Pancreas (tissue), 10 donors: ENCODE data around the gene RAB3IL1. TPM values are rescaled to one million over a fixed set of nuclear protein-coding genes. Genes with fewer than 3 reads are reported as not detected.

ENCODE experiments used
- ATAC-seq, 4 donors: fragments of 200-7000 bp; cut with Tn5 transposase; one replicate each; pipeline versions ENCODE4 v1.8.0 to v1.9.1; 2020; ENCODE audit warnings: mild to moderate bottlenecking in 4 of 4, moderate library complexity in 4 of 4
- DNase-seq, 6 donors: peaks; one replicate each; pipeline ENCODE4 v3.0.0-alpha.2; 2020
- FAIRE-seq: peaks from 2 replicates; lab custom pipeline; 2012; peaks lifted over from hg19 to GRCh38; lab: Jason Lieb, UNC
- H3K27ac ChIP-seq, 4 donors: fragments of 200-600 bp; sonication (generic); 1 replicate in 3 of 4; 2 replicates in 1 of 4; pipeline versions ENCODE4 v1.5.0 to v1.8.0; 2020
- H3K27me3 ChIP-seq, 4 donors: fragments of 200-600 bp; one replicate each; pipeline ENCODE4 v1.8.0; 2021
- H3K36me3 ChIP-seq, 3 donors: fragments of 200-600 bp; sonication (generic) in 1 of 3; one replicate each; pipeline versions ENCODE4 v1.5.0 to v1.8.0; 2020 to 2021
- H3K4me1 ChIP-seq, 3 donors: fragments of 200-600 bp; one replicate each; pipeline ENCODE4 v1.8.0; 2021
- H3K4me3 ChIP-seq, 4 donors: fragments of 200-600 bp; sonication (generic) in 2 of 4; one replicate each; pipeline versions ENCODE4 v1.5.0 to v1.8.0; 2020 to 2021
- H3K9me3 ChIP-seq, 4 donors: fragments of 200-600 bp; one replicate each; pipeline ENCODE4 v1.8.0; 2021
- WGBS, 2 donors: extraction: QIAGEN DNeasy Blood & Tissue Kit; methylation state at CpG; one replicate each; pipeline ENCODE4 v1.1.7; 2013; 5-methylcytosine and 5-hydroxymethylcytosine counted together
- intact Hi-C, 3 donors: fragments of 100-400 bp; cut with DNase I; formaldehyde crosslinking; loops; one replicate each; pipeline versions ENCODE4 v1.11.1 to v1.14.2; 2022
- polyA plus RNA-seq, 2 donors: library from polyadenylated mRNA; stranded (reverse); fragments of 200-250 nt; gene quantifications; one replicate each; pipeline ENCODE4 v1.2.3, GENCODE V29; 2013
- total RNA-seq, 6 donors: library from RNA; stranded (reverse); fragmentation: NEBNext Ultra II Directional in 4 of 6; extraction: Animal tissue kit (Norgen Biotek cat#: 25700) in 4 of 6; gene quantifications; one replicate each; pipeline versions ENCODE4 v1.2.1 to v1.2.4, GENCODE V29; 2021 to 2023
- TF ChIP-seq, protein P1 (sequence below), 4 donors: fragments of 200-600 bp; sonication (generic) in 3 of 4; IDR thresholded peaks; one replicate each; pipeline versions ENCODE4 v1.5.0 to v1.8.0; 2021; ENCODE audit warnings: antibody characterized with exemption in 4 of 4
- donor health status: healthy with polysubstance abuse.
- donor health status: DM: no; HTN: no; CAD: no; lungs with moderate emphysema.
- donor health status: DM: no; HTN: no; CAD: no.
- donor health status: control.
- donor health status: control.
- donor health status: Bipolar disorder and iron deficiency.
- donor health status: DM: yes; HTN: yes; CAD: no.
- donor health status: DM: no; HTN: no; CAD: no.
- donor health status: DM: no; HTN: no; CAD: no.
- donor health status: DM: yes; HTN: yes; CAD: no.

Gene RAB3IL1
- total and polyA plus RNA-seq, 8 donors, result 1.9 to 5.6 (median 3.2) TPM

DNA sequence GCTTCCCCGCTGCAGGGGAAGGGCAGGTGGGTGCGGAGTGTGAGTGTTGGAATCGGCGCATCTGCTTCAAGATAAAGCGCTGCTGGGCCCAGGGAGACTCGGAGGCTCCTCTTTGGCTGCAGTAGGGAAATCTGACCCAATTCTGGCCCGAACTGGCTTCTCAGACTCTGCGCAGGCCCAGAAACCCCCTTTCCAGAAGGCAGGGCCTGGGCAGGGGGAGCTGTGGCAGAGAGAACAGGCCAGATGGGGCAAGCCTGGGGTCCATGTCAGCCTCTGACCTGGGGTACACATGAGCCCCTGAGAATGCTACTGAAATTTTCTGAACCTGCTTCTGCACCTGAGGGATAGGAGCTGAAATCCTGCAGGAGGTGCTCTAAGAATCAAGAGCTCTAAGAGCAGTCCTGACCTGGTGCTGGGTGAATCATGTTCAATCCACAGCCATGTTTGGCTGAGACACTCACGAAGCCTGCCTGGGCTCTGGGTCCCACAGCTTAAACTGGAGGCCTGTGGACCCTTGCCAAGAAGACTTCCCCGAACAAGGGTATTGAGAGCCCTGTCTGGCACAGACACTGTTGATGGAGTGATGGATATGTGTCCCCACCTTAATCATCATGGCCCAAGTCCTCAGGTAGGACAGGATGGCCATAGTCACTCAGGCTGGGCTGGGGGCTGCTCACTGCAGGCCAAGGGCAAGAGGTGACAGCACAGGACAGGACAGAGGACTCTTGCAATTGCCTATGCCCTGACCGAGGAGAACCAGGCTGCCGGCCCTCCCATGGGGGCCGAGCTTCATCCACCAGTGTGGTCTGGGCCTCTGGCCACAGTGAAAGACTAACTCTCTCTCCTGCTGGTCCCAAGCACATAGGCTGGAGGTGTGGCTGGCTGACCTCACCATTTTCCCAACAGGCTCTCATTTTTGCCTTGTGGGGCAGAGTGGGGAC, 6.9 kb downstream of the RAB3IL1 start:
- H3K36me3 ChIP-seq, result no peaks in the 10 kb centered on the region
- DNase-seq (peak in 1 of 6 donors; percentile 8), FAIRE-seq (no peak), ATAC-seq (no peak)
- H3K27me3 ChIP-seq, result no peaks in the 10 kb centered on the region
- TF ChIP-seq, protein P1, sequence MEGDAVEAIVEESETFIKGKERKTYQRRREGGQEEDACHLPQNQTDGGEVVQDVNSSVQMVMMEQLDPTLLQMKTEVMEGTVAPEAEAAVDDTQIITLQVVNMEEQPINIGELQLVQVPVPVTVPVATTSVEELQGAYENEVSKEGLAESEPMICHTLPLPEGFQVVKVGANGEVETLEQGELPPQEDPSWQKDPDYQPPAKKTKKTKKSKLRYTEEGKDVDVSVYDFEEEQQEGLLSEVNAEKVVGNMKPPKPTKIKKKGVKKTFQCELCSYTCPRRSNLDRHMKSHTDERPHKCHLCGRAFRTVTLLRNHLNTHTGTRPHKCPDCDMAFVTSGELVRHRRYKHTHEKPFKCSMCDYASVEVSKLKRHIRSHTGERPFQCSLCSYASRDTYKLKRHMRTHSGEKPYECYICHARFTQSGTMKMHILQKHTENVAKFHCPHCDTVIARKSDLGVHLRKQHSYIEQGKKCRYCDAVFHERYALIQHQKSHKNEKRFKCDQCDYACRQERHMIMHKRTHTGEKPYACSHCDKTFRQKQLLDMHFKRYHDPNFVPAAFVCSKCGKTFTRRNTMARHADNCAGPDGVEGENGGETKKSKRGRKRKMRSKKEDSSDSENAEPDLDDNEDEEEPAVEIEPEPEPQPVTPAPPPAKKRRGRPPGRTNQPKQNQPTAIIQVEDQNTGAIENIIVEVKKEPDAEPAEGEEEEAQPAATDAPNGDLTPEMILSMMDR (IDR thresholded peaks at IDR 0.05), result no peak
- no peaks in the 10 kb centered on the region for H3K9me3 ChIP-seq
- no peaks in the 10 kb centered on the region for H3K4me1 ChIP-seq
- WGBS, 2 donors, result 87 to 94% methylated on average over 12 to 13 of the region's 13 CpGs
- no peak overlapping the region for H3K27ac ChIP-seq
- intact Hi-C loops, result no loop called here
- no peak overlapping the region for H3K4me3 ChIP-seq

DNA sequence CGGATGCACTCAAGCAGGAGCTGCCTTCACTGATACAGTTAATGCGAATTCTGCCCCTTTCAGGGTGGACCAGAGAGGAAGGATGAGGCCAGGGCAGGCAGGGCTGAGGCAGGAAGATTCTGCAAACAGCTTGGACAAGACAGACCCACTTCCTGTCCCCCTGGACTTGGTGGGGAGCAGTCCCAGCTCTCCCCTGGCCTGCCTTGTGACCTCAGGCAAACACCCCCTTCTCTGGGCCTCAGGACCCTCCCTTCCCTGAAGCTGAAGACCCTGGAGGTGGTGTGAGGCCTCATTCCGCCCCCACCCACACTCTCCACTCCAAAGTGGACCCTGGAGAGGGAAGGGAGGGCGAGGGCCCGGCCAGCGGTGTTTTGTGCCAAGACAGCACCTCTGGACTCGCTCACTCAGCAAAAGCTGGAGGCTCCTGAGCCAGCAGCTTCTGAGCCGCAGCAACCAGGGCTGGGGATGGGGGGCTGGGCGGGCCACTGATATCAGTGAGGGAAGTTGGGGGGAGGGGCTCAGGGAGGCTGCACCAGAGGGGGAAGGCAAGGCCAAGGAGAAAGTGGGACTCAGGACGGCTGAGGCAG, 8.5 kb downstream of the RAB3IL1 start:
- TF ChIP-seq, protein P1 (IDR thresholded peaks at IDR 0.05), result no peak
- WGBS, 2 donors, result 66 to 70% methylated on average over 10 of the region's 10 CpGs
- peak in 3 of 4 donors; percentile 10 to 29 (median 19) for ATAC-seq

DNA sequence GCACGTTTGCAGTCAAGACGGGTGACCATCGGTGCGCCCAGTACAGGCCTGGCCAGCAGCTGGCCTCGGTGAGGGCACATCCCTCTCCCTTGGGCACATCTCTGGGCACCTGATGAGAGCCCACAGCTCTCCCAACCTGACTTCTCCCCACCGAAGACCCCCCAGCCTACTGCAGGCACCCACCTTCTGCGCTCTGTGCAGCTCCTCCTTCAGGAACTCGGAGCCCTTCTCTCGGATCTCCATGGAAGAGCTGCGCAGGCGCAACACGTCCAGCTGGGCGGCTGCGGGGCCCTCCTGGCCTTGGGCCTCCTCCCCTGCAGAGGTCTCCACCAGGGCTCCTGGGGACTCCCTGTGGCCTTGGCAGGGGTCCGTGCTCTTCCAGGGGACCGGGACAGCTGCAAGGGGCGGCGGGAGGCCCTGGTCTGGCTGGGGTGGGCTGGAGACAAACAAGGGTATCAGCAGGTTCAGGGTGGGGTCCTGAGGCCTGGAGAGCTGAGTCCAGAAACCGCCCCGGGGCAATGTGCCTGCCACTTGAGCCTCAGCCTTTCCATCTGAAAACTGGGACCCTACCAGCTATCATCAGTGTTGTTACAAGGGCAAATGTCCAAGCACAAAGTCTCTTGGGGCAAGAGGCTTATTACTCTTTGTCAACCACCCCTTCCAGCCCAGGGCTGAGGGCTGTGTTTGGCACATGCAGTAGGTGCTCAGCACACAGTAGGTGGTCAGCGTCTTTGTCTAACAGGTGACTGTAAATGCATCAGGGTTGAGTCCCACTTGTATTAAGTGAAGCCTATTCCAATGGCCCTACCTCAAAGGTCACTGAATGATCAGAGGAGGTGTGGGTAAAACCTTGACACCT, 9.3 kb downstream of the RAB3IL1 start:
- H3K36me3 ChIP-seq, result no peaks in the 10 kb centered on the region
- no peaks in the 10 kb centered on the region for H3K9me3 ChIP-seq
- DNase-seq (peak in 2 of 6 donors; percentile 17 to 55), ATAC-seq (no peak), FAIRE-seq (no peak)
- no peaks in the 10 kb centered on the region for H3K4me1 ChIP-seq
- no peak overlapping the region for H3K27ac ChIP-seq
- TF ChIP-seq, protein P1 (IDR thresholded peaks at IDR 0.05), result no peak
- no peaks in the 10 kb centered on the region for H3K27me3 ChIP-seq
- H3K4me3 ChIP-seq, result no peak overlapping the region
- WGBS, 2 donors, result 81 to 90% methylated on average over 21 of the region's 21 CpGs
- intact Hi-C loops, result loop anchor here in 1 of 3 donors (10.0 kb wide), 1 partner anchor 157 kb away; no protein-coding TSS in a partner anchor

More for the DNA sequence above, 8.5 kb downstream of the RAB3IL1 start:
- DNase-seq, result peak in 3 of 6 donors; percentile 40 to 63 (median 54)
- Histone ChIP-seq H3K27ac (no peak overlapping the region), H3K4me1 (no peaks in the 10 kb centered on the region), H3K4me3 (no peak overlapping the region), H3K9me3 (no peaks in the 10 kb centered on the region), H3K27me3 (no peaks in the 10 kb centered on the region), H3K36me3 (no peaks in the 10 kb centered on the region)
- intact Hi-C loops, result loop anchor here in 1 of 3 donors (10.0 kb wide), 1 partner anchor 156 kb away; no protein-coding TSS in a partner anchor
- no peak for FAIRE-seq

DNA sequence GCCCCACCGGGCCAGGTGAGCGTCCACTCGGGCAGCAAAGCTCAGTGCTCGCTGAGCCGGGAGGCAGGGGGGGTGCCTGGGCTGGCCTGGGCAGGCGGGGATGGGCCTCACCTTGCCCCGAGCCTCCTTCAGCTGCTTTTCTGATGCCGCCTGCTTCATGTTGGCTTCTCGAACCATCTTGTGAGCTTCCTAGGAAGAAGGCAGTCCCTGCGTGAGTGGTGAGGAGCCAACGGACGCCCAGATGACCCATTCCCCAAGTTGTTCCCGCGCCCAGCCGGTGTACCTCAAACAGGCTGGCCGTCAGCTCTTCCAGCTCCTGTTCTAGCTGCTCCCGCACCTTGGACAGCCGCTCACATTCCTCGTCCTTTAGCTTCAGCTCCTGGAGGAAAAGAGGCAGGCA, 10.1 kb downstream of the RAB3IL1 start:
- Histone ChIP-seq H3K4me1 (no peaks in the 10 kb centered on the region), H3K36me3 (no peaks in the 10 kb centered on the region), H3K27ac (no peak overlapping the region), H3K9me3 (no peaks in the 10 kb centered on the region), H3K4me3 (no peak overlapping the region), H3K27me3 (no peaks in the 10 kb centered on the region)
- ATAC-seq, result no peak
- TF ChIP-seq, protein P1 (IDR thresholded peaks at IDR 0.05), result no peak
- WGBS, 2 donors, result 87 to 94% methylated on average over 17 to 19 of the region's 19 CpGs
- FAIRE-seq, result no peak
- DNase-seq, result peak in 2 of 6 donors; percentile 18 to 45
- intact Hi-C loops, result loop anchor here in 1 of 3 donors (10.0 kb wide), 1 partner anchor 158 kb away; no protein-coding TSS in a partner anchor
